GM21723 (cell line): Measurements from ENCODE around the gene RAPGEF1.
"Not testable (repeated sequence)": the region's sequence is repeated elsewhere in the genome, so short reads cannot be mapped to it uniquely, and the experiment has no call there.

Experiments
- ATAC-seq: cut with Tn5 transposase; IDR thresholded peaks from one replicate; pipeline ENCODE4 v1.9.1; 2021; ENCODE audit warnings: mild to moderate bottlenecking, moderate library complexity; ENCODE audit not compliant: unreplicated experiment

Gene RAPGEF1

DNA sequence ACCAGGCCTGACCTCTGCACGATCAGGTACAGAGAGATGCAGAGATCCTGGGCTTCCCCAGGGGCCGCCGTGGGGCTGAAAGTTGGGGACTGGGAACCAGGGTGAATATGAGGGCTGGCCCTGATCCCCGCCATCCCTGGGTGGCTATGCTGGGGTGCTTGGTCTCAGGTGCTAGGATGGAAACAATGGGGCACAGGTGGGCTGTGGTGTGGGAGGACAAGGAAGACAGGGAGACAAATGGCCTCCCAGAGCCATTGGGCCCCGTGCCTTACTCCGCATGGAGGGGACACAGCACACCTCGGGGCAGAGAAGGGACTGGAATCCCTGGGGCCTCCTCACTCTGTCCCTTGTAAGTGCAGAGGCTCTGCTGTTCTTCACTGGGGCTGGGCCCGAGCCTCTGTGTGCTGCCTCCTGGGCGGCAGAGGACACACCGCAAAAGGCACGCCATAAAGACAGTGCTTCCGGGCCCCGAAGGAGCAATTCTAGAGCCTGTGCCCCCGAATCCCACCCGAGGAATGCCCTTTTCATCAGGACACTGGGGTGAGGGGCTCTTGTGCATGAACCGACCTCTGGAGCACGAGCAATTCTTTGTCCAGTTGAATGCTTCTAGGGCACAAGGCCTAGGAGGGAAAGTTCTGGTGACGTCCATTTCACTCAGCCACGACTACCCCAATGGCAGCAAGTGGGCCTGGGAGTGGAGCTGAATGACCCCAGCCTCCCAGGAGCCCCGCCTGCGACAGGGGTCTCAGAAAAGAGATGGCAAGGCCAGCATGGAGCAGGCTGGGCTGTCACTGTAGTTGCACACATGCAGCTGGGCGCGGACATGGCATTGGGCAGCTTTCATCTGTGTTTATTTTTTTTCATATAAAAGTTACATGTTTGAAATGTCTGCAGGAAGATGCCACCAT is 163.7 kb downstream of the RAPGEF1 start:
- no peak for ATAC-seq

DNA sequence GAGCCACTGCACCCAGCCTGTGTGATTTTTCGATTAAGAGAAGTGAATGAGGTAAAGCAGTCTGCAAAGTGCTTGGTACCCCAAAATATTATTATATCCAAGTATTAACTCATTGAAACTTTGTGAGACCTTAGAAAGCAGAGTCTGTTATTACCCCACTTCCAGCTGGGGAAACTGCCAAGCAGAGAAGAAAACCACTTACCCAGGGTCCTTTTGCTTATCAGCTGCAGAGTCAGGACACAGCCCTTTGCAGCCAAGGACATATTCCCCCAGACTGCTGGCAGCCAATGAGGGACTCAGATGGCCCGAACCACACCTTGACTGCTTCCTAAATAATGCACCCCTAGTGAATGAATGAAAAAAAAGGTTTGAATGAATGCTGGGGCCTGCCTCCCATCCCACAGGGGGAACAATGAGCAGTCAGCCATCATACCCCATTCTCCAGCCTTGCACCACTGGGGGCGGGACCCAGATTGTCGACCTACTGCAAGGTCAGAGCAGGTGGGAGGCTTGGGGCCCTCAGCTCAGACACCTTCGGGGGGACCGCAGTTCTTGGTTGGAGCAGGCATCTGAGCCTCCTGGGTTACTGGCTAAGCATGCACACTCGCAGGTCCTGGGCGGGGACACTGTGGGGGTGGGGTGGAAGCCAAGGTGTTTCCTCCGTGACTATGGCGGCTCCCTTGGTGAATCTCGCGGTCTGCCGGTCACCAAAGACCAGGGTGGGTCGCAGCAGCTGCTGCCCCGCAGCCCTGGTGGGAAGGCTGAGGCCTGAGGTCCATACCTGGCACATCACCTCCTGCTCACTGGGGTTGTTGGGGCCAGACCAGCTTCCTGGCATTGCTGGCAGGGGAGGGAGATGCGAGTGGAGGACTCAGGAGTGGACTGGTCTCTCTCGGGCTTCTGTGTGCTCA is 164.9 kb downstream of the RAPGEF1 start:
- no peak for ATAC-seq

GRCh38 chr9:131567910-131568309 is 172.0 kb downstream of the RAPGEF1 start:
- no peak for ATAC-seq

DNA sequence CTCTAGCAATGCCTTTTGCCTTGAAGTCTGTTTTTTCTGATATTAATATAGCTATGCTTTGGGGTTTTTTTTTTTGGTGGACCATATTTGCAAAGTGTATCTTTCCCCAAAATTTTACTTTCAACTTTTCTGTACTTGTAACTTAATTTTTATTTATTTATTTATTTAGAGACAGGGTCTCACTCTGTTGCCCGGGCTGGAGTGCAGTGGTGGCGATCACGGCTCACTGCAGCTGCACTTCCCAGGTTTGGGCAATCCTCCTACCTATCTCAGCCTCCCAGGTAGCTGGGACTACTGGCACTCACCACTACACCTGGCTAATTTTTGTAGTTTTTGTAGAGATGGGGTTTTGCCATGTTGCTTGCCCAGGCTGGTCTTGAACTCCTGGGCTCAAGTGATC is 173.7 kb downstream of the RAPGEF1 start:
- no peak for ATAC-seq

DNA sequence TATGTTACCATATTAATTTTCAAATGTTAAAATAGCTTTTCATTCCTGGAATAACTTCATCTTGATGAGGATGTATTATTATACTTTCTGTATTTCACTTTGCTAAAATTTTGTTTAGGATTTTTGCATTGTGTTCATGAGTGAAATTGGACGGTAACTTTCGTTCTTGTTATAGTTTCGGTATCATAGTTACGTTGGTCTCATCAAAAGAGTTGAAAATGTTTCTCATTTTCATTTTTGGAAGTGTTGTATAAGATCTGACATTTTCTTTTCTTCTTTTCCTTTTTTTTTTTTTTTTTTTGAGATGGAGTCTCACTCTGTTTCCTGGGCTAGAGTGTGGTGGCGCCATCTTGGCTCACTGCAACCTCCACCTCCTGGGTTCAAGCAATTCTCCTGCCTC is 174.5 kb downstream of the RAPGEF1 start:
- ATAC-seq = no peak

DNA sequence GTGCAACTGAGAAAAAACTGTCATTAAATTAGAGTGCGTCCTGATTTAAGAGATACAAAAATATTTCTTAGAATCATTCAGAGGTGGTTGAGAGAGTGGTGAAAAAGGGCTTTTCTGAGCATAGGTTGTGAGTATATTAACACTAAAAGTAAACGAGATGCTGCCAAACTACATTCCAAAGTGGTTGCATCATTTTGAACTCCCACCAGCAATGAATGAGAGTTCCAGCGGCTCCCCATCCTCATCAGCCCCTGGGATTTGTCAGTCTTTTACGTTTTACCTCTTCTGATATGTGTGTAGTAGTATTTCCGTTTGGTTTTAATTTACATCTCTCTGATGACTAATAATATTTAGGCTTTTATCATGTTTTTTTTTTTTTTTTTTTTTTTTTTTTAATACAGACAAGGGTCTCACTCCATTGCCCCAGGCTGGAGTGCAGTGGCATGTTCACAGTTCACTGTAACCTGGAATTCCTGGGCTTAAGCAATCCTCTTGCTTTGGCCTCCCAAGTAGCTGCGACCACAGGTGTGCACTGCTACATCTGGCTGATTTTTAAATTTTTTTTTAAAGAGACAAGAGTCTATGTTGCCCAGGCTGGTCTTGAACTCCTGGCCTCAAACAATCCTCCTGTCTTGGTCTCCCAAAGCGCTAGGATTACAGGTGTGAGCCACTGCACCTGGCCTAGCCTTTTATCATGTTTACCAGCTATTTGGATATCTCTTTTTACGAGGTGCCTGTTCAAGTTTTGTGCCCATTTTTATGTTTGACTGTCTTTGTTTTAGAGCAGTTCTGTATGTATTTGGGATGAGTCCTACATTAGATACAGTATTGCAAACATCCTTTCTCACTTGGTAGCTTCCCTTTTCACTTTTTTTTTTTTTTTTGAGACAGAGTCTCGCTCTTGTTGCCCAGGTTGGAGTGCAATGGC is 177.6 kb downstream of the RAPGEF1 start:
- no peak for ATAC-seq

GRCh38 chr9:131559421-131560000 is 180.4 kb downstream of the RAPGEF1 start:
- ATAC-seq = no peak

GRCh38 chr9:131557855-131558548 is 181.9 kb downstream of the RAPGEF1 start:
- no peak for ATAC-seq

DNA sequence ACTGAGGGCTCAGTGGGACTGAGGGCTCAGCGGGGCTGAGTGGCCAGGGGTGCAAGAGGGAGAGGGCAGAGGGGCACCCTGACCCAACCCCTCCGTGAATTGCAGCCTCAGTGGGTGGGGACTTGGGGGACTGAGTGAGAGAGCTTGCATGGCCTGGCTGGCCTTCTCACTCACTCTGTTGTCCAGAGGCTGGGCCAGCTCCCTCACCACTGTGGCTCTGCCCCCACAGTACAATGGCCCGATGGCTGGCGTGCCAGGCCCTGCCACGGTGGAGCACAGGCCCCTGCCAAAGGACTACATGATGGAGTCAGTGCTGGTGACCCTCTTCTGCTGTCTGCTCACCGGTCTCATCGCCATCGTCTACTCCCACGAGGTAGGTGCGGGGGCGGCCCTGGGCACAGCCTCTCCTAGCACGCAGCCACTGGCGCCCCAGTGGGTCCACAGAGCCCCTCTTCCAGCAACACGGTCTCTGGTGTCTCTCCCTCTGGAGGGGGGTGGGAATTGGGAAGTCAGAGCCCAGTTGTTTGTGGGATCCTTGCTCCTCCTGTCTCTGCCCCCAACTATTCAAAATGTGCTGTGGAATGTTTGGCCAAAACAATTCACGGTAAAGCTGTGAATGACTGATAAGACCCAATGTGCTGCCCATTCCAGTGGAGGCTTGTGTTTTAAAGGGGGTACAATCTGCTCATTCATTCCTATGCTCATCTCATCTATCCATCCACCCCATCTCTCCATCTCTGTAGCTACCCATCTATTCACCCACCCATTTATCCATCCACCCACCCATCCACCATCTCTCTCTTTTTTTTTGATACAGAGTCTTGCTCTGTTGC is 183.8 kb downstream of the RAPGEF1 start:
- no peak for ATAC-seq

DNA sequence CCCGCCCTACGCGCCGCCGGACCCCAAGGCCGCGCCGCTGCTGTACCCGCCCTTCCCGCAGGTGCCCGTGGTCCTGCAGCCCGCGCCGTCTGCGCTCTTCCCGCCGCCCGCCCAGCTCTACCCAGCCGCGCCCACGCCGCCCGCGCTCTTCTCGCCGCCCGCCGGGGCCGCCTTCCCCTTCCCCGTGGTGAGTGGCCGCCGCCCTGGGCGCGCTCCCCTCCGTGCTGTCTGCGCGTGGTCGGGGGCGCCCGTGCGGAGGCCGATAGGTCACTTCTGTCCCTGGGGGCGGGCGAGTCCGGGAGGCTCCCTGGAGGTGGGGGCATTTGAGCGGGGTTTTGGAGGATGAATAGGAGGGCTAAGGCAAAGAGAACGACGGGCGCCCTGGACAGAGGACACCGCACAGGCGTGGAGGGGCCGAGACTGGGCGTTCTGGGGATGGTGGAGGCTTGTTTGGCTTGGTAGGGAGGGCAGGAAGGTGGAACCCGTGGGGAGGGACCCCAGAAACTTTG is 185.0 kb downstream of the RAPGEF1 start:
- ATAC-seq = no peak

- no peak for ATAC-seq
Observed at GRCh38 chr9:131554087-131554842, 185.6 kb downstream of the RAPGEF1 start.

- ATAC-seq = no peak
Observed at GRCh38 chr9:131552030-131552429, 187.8 kb downstream of the RAPGEF1 start.

DNA sequence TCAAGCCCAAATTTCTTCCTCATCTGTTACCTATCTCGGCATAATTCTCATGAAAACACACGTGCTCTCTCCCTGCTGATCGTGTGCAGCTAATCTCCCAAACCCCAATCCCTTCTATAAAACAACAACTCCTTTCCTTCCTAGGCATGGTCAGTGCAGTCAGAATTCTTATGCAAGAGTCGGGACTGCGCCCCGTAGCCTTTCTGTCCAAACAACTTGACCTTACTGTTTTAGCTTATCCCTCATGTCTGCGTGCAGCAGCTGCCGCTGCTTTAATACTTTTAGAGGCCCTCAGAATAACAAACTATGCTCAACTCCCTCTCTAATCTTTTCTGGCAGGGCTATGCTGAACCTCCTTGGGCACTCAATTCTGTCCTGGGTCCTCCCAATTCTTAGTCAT is 189.4 kb downstream of the RAPGEF1 start:
- ATAC-seq = not testable (repeated sequence)

DNA sequence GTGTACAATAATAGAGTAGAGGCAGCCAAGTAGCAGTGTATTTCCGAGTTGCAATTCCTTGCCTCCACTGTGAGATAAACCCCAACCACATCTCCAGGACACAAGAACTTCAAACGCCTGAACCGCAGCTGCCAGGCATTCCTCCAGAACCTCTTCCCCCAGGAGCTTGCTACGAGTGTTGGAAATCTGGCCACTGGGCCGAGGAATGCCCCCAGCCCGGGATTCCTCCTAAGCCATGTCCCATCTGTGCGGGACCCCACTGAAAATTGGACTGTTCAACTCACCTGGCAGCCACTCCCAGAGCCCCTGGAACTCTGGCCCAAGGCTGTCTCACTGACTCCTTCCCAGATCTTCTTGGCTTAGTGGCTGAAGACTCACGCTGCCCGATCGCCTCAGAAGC is 190.7 kb downstream of the RAPGEF1 start:
- ATAC-seq = not testable (repeated sequence)

DNA sequence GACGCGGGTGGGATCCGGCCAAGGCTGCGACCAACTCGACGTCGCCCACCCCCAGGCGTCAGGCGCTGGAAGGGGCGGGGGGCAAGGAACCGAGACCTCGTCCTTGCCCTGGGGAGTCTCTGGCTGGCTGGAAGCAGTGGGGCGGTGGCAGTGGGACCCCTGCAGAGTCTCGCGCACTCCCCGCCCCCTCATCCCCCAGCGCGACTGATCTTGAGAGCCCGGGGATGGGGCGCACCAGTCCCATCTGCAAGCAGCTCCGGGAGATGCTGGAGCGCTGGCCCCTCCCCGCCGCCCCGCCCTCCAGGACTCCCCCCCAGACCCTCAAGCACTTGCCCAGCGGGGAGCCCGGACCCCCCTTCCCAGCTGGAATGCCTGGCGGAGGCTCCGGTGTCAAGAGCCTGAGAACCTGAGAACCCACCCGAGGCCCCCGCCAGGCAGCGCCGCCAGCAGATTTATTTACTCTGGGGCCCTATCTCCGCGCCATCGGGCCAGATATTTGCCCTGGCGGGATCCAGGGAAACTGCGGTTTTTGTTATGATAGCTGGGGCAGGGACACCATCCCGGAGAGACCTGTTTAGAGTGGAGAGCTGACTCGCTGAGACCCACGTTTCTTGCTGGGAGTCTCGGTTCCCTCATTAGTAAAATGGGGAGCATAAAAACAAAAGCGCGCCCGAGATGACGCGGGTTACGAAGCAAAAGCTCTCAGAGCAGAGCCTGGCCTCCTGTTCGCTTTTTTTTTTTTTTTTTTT is 193.4 kb downstream of the RAPGEF1 start:
- no peak for ATAC-seq

GRCh38 chr9:131545786-131546335 is 194.0 kb downstream of the RAPGEF1 start:
- ATAC-seq = no peak
